SU-DHL-6 (cell line): ENCODE measurements around the gene XYLT1.
"Not testable (repeated sequence)": the region's sequence is repeated elsewhere in the genome, so short reads cannot be mapped to it uniquely, and the experiment has no call there.

Experiments
- H2AFZ ChIP-seq: fragments of 200-600 bp; sonication (generic); 2 replicates; pipeline ENCODE4 v1.6.1; 2014; ENCODE audit warnings: low read depth, mild to moderate bottlenecking, moderate library complexity, mixed read lengths, antibody characterized with exemption, low read length; ENCODE audit not compliant: severe bottlenecking
- H3F3A ChIP-seq: fragments of 200-600 bp; shearing (Covaris generic); 2 replicates; pipeline ENCODE4 v1.6.0; 2016; ENCODE audit warnings: antibody characterized with exemption, mild to moderate bottlenecking; ENCODE audit not compliant: insufficient read depth
- H3K27ac ChIP-seq: fragments of 200-600 bp; sonication (generic); 2 replicates; pipeline ENCODE4 v1.5.1; 2016; ENCODE audit warnings: low read depth, mild to moderate bottlenecking, low read length, moderate library complexity, mixed read lengths
- H3K27me3 ChIP-seq: fragments of 200-600 bp; sonication (generic), shearing (Covaris generic); 2 replicates; pipeline ENCODE4 v1.6.0; 2014; ENCODE audit warnings: mild to moderate bottlenecking, low read length
- H3K36me3 ChIP-seq: fragments of 200-600 bp; sonication (generic); 2 replicates; pipeline ENCODE4 v1.6.1; 2014; ENCODE audit warnings: mild to moderate bottlenecking, low read length, mixed read lengths
- H3K4me2 ChIP-seq: fragments of 300-600, 200-600 bp; shearing (Covaris generic), sonication (generic); 2 replicates; pipeline ENCODE4 v1.6.0; 2014; ENCODE audit warnings: low read length, low read depth, mild to moderate bottlenecking; ENCODE audit not compliant: poor library complexity, severe bottlenecking
- H3K4me3 ChIP-seq: fragments of 200-600 bp; sonication (generic); 2 replicates; pipeline ENCODE4 v1.5.1; 2014; ENCODE audit warnings: antibody characterized with exemption, low read length, mild to moderate bottlenecking, mixed read lengths; ENCODE audit not compliant: insufficient read depth, poor library complexity, severe bottlenecking
- H3K79me2 ChIP-seq: fragments of 200-600 bp; sonication (generic); 2 replicates; pipeline ENCODE4 v1.6.1; 2014; ENCODE audit warnings: mild to moderate bottlenecking, low read length, moderate library complexity; ENCODE audit not compliant: insufficient read depth
- H3K9ac ChIP-seq: fragments of 200-600 bp; sonication (generic); 2 replicates; pipeline ENCODE4 v1.7.0; 2014; ENCODE audit warnings: mild to moderate bottlenecking, low read length
- H3K9me2 ChIP-seq: fragments of 200-600 bp; sonication (generic); replicated peaks from 2 replicates; pipeline ENCODE4 v1.6.1; 2014; ENCODE audit warnings: low read length; ENCODE audit not compliant: insufficient read depth
- H3K9me3 ChIP-seq: fragments of 200-600 bp; sonication (generic); 2 replicates; pipeline ENCODE4 v1.6.1; 2014; ENCODE audit warnings: low read length, mixed read lengths; ENCODE audit not compliant: insufficient read depth
- H4K20me1 ChIP-seq: fragments of 200-600 bp; sonication (generic); 2 replicates; pipeline ENCODE4 v1.6.1; 2014; ENCODE audit warnings: low read depth, mild to moderate bottlenecking, antibody characterized with exemption, low read length, moderate library complexity, mixed read lengths
- CTCF ChIP-seq: fragments of 200-600 bp; sonication (generic); IDR thresholded peaks from one replicate; pipeline ENCODE4 v1.5.1; 2017; ENCODE audit warnings: antibody characterized with exemption, mild to moderate bottlenecking, low read length, moderate library complexity; ENCODE audit not compliant: insufficient read depth, poor library complexity, severe bottlenecking
- EZH2phosphoT487 ChIP-seq: fragments of 200-600 bp; sonication (generic), shearing (Covaris generic); conservative IDR thresholded peaks from 2 replicates; pipeline ENCODE4 v1.6.1; 2018; ENCODE audit warnings: mild to moderate bottlenecking, antibody characterized with exemption, low read length, moderate library complexity, mixed read lengths

XYLT1 gene

DNA sequence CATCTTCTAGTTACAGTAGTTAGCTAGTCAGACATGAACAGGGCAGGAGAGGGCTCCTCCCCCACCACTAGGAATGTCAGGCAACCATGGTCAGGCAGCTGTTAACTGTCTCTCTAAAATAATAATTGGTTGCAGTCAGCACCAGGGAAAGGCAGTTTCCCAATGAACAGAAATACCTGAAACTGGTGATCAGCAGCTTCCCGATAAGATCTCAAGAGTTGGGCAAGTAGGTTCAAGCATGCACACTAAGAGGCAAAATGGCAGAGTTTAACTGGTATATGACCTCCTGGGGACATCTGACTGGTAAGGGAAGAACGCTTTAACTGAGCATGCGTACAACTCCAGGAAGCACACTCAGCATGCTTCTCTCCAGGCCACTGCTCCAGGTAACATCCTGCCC is 12.6 kb upstream of the XYLT1 start:
- Histone ChIP-seq H3K27me3 (no peaks in the 10 kb centered on the region), H3K4me3 (no peak overlapping the region), H4K20me1 (no peaks in the 10 kb centered on the region), H3K9me3 (no peaks in the 10 kb centered on the region), H3K9ac (no peak overlapping the region), H3K79me2 (no peaks in the 10 kb centered on the region), H3K4me2 (no peak overlapping the region), H3F3A (no peaks in the 10 kb centered on the region), H2AFZ (no peak overlapping the region), H3K36me3 (no peaks in the 10 kb centered on the region), H3K9me2 (no peaks in the 10 kb centered on the region), H3K27ac (no peak overlapping the region)
- TF ChIP-seq EZH2phosphoT487, result no peak
- TF ChIP-seq CTCF, result no peak

DNA sequence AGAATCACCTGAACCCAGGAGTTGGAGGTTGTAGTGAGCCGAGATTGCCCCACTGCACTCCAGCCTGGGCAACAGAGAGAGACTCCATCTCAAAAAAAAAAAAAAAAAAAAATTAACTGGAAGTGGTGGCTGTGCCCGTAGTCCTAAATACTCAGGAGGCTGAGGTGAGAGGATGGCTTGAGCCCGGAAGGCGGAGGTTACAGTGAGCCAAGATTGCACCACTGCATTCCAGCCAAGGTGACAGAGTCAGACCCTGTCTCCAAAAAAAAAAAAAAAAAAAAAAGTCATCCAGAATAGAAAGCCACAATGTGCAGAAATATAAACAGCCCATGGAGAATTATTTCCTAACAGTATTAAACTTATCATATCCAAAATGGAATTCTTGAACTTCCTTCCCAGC is 11.6 kb upstream of the XYLT1 start:
- H3K27ac ChIP-seq, H3K9ac ChIP-seq, H3F3A ChIP-seq: not testable (repeated sequence)

DNA sequence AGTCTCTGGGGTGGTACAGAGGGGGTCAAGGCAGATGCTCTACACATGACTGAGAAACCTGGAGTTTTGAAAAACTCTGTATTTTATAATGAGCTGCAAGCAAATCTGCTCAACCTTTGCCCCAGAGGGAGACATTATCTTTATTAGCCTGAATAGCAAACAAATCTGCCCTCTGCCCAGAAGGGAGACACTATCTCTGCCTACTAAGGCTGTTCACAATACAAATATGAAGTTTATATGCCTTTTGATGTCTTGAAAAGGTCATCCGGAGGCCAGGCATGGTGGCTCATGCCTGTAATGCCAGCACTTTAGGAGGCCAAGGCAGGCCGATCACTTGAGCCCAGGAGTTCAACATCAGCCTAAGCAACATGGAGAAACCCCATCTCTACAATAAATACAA is 11.0 kb upstream of the XYLT1 start:
- H3K79me2 ChIP-seq, result no peaks in the 10 kb centered on the region
- H3K27ac ChIP-seq, result no peak overlapping the region
- TF ChIP-seq EZH2phosphoT487 (no peak), CTCF (no peak)
- no peaks in the 10 kb centered on the region for H3F3A ChIP-seq
- H3K9me3 ChIP-seq, result no peaks in the 10 kb centered on the region
- no peak overlapping the region for H3K4me2 ChIP-seq
- no peak overlapping the region for H2AFZ ChIP-seq
- no peaks in the 10 kb centered on the region for H3K27me3 ChIP-seq
- no peak overlapping the region for H3K4me3 ChIP-seq
- H3K36me3 ChIP-seq, result no peaks in the 10 kb centered on the region
- H3K9ac ChIP-seq, result no peak overlapping the region
- no peaks in the 10 kb centered on the region for H3K9me2 ChIP-seq
- H4K20me1 ChIP-seq, result no peaks in the 10 kb centered on the region

More for the DNA sequence above, 11.6 kb upstream of the XYLT1 start:
- H3K36me3 ChIP-seq, H3K9me2 ChIP-seq, H3K79me2 ChIP-seq, H2AFZ ChIP-seq, H3K4me3 ChIP-seq, H3K4me2 ChIP-seq, H4K20me1 ChIP-seq, H3K27me3 ChIP-seq, H3K9me3 ChIP-seq: not testable (repeated sequence)

DNA sequence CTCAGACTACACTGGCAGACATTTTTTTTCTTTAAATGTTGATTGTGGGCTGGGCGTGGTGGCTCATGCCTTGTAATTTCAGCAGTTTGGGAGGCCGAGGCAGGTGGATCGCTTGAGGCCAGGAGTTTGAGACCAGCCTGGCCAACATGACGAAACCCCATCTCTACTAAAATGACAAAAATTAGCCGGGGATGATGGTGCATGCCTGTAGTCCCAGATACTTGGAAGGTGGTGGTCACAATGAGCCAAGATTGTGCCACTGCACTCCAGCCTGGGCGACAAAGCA is 6.4 kb upstream of the XYLT1 start:
- not testable (repeated sequence) for H3K9ac ChIP-seq, H3K79me2 ChIP-seq, H3K27me3 ChIP-seq, H3K9me2 ChIP-seq, H3K36me3 ChIP-seq, H3F3A ChIP-seq, H2AFZ ChIP-seq, H3K27ac ChIP-seq, H4K20me1 ChIP-seq, H3K9me3 ChIP-seq, H3K4me2 ChIP-seq, H3K4me3 ChIP-seq
